SK-N-SH (cell line): ENCODE measurements around the gene PRKACA. TPM values are rescaled to one million over a fixed set of nuclear protein-coding genes. Genes with fewer than 3 reads are reported as not detected.

Experiments
- CTCF ChIA-PET: fragments of 300-600, 350-600 bp; formaldehyde crosslinking; extraction: SDS; loops from one replicate; lab custom pipeline; 2021; lab: Yijun Ruan, JAX
- POLR2A ChIA-PET: fragments of 350-600 bp; sonication (Branson Sonifier 250); formaldehyde crosslinking; extraction: SDS; loops from one replicate; lab custom pipeline; 2020; ENCODE audit warnings: antibody characterized with exemption, inconsistent platforms; lab: Yijun Ruan, JAX
- DNase-seq: peaks from one replicate; pipeline ENCODE4 v3.0.0; 2012
- H2AFZ ChIP-seq: fragments of 200-600 bp; sonication (generic); 2 replicates; pipeline ENCODE4 v1.8.1; 2016; ENCODE audit warnings: antibody characterized with exemption, mild to moderate bottlenecking, low read depth
- H3F3A ChIP-seq: fragments of 200-600 bp; sonication (generic); replicated peaks from 2 replicates; pipeline ENCODE3; 2016; ENCODE audit warnings: antibody characterized with exemption, mild to moderate bottlenecking; ENCODE audit not compliant: insufficient read depth
- H3K27ac ChIP-seq, 2 experiments: fragments of 200-500 bp in 1 of 2; fragments of 200-600 bp in 1 of 2; sonication (Bioruptor generic) in 1 of 2; sonication (generic), shearing (Covaris generic) in 1 of 2; 2 replicates each; pipeline versions ENCODE4 v1.5.1 to v1.6.1; 2014 to 2016; ENCODE audit warnings: low read depth in 2 of 2, inconsistent platforms in 1 of 2, low read length in 1 of 2, mild to moderate bottlenecking in 1 of 2, mixed read lengths in 1 of 2
- H3K27me3 ChIP-seq: fragments of 200-600 bp; sonication (generic), shearing (Covaris generic); 2 replicates; pipeline ENCODE4 v1.6.1; 2016; ENCODE audit warnings: mixed run types; ENCODE audit not compliant: insufficient read depth
- H3K36me3 ChIP-seq, 2 experiments: fragments of 200-500 bp in 1 of 2; fragments of 200-600 bp in 1 of 2; sonication (Bioruptor generic) in 1 of 2; sonication (generic) in 1 of 2; replicated peaks in 1 of 2; 2 replicates each; pipeline versions ENCODE3 to v1.5.1; 2014 to 2016; ENCODE audit warnings: low read length in 1 of 2, mild to moderate bottlenecking in 1 of 2; ENCODE audit not compliant: insufficient read depth in 2 of 2, control insufficient read depth in 1 of 2
- H3K4me1 ChIP-seq, 2 experiments: fragments of 200-500 bp in 1 of 2; fragments of 200-600 bp in 1 of 2; sonication (Bioruptor generic) in 1 of 2; sonication (generic), shearing (Covaris generic) in 1 of 2; 2 replicates each; pipeline versions ENCODE4 v1.5.1 to v1.6.1; 2014 to 2016; ENCODE audit warnings: low read depth in 1 of 2, low read length in 1 of 2, mixed run types in 1 of 2; ENCODE audit not compliant: insufficient read depth in 2 of 2, control insufficient read depth in 1 of 2
- H3K4me2 ChIP-seq: fragments of 200-600 bp; sonication (generic), shearing (Covaris generic); 2 replicates; pipeline ENCODE4 v1.6.1; 2017; ENCODE audit warnings: mixed run types
- H3K4me3 ChIP-seq, 2 experiments: fragments of 200-500 bp in 1 of 2; fragments of 200-600 bp in 1 of 2; sonication (Bioruptor generic) in 1 of 2; sonication (generic), shearing (Covaris generic) in 1 of 2; 2 replicates each; pipeline versions ENCODE4 v1.5.1 to v1.8.1; 2014 to 2016; ENCODE audit warnings: low read depth in 2 of 2, inconsistent platforms in 1 of 2, low read length in 1 of 2, mild to moderate bottlenecking in 1 of 2, mixed read lengths in 1 of 2, moderate library complexity in 1 of 2
- H3K79me2 ChIP-seq: fragments of 200-600 bp; sonication (generic); 2 replicates; pipeline ENCODE4 v1.8.1; 2017; ENCODE audit warnings: mild to moderate bottlenecking; ENCODE audit not compliant: insufficient read depth
- H3K9ac ChIP-seq: fragments of 200-600 bp; sonication (generic); 2 replicates; pipeline ENCODE4 v1.6.1; 2017; ENCODE audit warnings: mixed run types
- H3K9me2 ChIP-seq: fragments of 200-600 bp; sonication (generic); 2 replicates; pipeline ENCODE4 v1.6.1; 2017; ENCODE audit warnings: mixed run types
- H3K9me3 ChIP-seq: fragments of 200-600 bp; sonication (generic); 2 replicates; pipeline ENCODE4 v1.6.1; 2017; ENCODE audit warnings: mixed run types, mild to moderate bottlenecking, moderate library complexity
- H4K20me1 ChIP-seq: fragments of 200-600 bp; sonication (generic); 2 replicates; pipeline ENCODE4 v1.6.1; 2017; ENCODE audit warnings: mild to moderate bottlenecking, mixed run types; ENCODE audit not compliant: insufficient read depth
- FOXM1 ChIP-seq: IDR thresholded peaks from 2 replicates; pipeline ENCODE4 v1.4.0; 2012; ENCODE audit warnings: low read depth, mild to moderate bottlenecking
- MEF2A ChIP-seq: IDR thresholded peaks from 2 replicates; pipeline ENCODE4 v1.4.0; 2012; ENCODE audit warnings: low read depth, borderline replicate concordance
- MXI1 ChIP-seq: IDR thresholded peaks from 2 replicates; pipeline ENCODE4 v1.6.1; 2012; ENCODE audit warnings: mild to moderate bottlenecking, low read depth, low read length, improper control_type of control experiment
- NFIC ChIP-seq: IDR thresholded peaks from 2 replicates; pipeline ENCODE4 v1.4.0; 2012; ENCODE audit warnings: borderline replicate concordance
- NRF1 ChIP-seq: IDR thresholded peaks from 2 replicates; pipeline ENCODE4 v1.6.1; 2012; ENCODE audit warnings: low read depth, mild to moderate bottlenecking, low read length
- RXRA ChIP-seq: IDR thresholded peaks from 2 replicates; pipeline ENCODE4 v1.4.0; 2012; ENCODE audit warnings: low read depth, mild to moderate bottlenecking, borderline replicate concordance
- TAF1 ChIP-seq: IDR thresholded peaks from 2 replicates; pipeline ENCODE4 v1.6.1; 2012; ENCODE audit warnings: low read depth, mild to moderate bottlenecking, low read length, moderate library complexity, borderline replicate concordance
- WGBS: methylation state at CpG from one replicate; pipeline ENCODE4 v1.1.6; 2017; ENCODE audit warnings: low lambda C conversion rate; 5-methylcytosine and 5-hydroxymethylcytosine counted together
- polyA plus RNA-seq, 3 experiments: library from polyadenylated mRNA; depleted of rRNA; stranded (reverse); fragments of >200 nt; gene quantifications; 2 replicates each; pipeline ENCODE4 v1.2.3, GENCODE V29; 2012
- TF ChIP-seq, protein P1 (sequence below): IDR thresholded peaks from 2 replicates; pipeline ENCODE4 v1.4.0; 2012; ENCODE audit warnings: low read depth, borderline replicate concordance
- TF ChIP-seq, protein P2 (sequence below): fragments of 200-600 bp; sonication (generic); IDR thresholded peaks from 2 replicates; pipeline ENCODE4 v1.6.1; 2017; ENCODE audit warnings: antibody characterized with exemption, mild to moderate bottlenecking, moderate library complexity

The PRKACA gene
- polyA plus RNA-seq, 1 of the 3 experiments (the other 2 are of a cell fraction) = 48.4 TPM

DNA sequence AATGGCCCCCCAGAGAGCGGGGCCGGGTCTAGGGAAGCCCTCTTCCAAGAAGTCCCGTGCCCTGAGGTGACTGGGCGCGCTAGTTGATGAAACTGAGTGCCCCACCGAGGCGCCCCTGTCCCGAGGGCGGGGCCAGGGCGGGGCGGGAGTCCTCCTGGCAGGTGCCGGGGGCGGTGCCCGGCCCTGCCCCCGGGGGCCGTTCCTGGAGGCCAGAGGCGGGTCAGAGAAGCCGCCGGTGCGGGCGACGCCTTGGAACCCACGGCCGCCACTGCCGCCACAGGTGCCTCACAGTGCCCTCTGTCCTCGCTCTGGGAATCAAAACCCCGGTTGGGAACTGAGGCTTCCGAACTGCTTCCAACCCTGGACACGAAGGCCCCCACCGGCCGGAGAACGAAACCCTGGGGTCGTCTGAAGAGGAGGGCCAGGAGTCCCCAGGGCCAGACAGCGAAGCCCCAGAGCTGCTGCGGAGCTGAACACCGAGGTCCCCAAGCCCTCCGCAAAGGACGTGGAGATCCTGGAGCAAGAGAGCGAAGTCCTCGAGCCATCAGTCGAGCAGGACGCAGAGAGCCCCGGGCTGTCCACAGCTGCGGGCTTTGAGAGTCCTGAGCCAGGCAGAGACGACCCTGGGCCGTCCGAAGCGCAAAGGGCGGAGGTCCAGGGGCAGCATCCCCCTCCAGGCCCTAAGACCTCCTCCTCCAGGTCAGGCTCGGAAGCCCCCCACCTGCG, 44.9 kb downstream of the PRKACA start, which contains the start of gene MISP3:
Gene MISP3, plus strand, starts transcription at position 252 of the 726 bp plus-strand sequence. CDS start 524 bp downstream, outside the sequence.
- CTCF ChIA-PET = interaction anchor here (0.6 to 6.7 kb wide), 50 partner anchors 8 to 801 kb away, joined by 3 to 146 read pairs (median 5); partner anchors contain the start of genes ADGRE5, BRME1, C19orf67 and CC2D1A
- peak within 1 kb of the TSS; percentile 70 for H3K9ac ChIP-seq

DNA sequence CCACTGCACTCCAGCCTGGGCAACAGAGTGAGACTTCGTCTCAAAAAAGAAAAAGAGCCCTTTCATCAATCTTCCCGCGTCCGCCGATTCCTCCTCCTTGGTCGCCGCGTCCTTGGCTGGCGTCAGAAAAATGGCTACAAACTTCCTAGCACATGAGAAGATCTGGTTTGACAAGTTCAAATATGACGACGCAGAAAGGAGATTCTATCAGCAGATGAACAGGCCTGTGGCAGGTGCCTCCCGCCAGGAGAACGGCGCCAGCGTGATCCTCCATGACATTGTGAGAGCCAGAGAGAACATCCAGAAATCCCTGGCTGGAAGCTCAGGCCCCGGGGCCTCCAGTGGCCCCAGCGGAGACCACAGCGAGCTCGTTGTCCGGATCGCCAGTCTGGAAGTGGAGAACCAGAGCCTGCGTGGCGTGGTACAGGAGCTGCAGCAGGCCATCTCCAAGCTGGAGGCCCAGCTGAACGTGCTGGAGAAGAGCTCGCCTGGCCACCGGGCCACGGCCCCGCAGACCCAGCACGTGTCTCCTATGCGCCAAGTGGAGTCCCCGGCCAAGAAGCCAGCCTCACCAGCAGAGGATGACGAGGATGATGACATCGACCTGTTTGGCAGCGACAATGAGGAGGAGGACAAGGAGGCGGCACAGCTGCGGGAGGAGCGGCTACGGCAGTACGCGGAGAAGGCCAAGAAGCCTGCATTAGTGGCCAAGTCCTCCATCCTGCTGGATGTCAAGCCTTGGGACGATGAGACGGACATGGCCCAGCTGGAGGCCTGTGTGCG, 47.1 kb downstream of the PRKACA start:
- H3K27ac ChIP-seq = no peak overlapping the region
- H3F3A ChIP-seq = no peaks in the 10 kb centered on the region
- H3K4me2 ChIP-seq = no peak overlapping the region
- no peaks in the 10 kb centered on the region for H3K27me3 ChIP-seq
- H3K79me2 ChIP-seq = no peaks in the 10 kb centered on the region
- H3K4me3 ChIP-seq = no peak overlapping the region
- TF ChIP-seq NFIC = no peak
- TF ChIP-seq, protein P1, sequence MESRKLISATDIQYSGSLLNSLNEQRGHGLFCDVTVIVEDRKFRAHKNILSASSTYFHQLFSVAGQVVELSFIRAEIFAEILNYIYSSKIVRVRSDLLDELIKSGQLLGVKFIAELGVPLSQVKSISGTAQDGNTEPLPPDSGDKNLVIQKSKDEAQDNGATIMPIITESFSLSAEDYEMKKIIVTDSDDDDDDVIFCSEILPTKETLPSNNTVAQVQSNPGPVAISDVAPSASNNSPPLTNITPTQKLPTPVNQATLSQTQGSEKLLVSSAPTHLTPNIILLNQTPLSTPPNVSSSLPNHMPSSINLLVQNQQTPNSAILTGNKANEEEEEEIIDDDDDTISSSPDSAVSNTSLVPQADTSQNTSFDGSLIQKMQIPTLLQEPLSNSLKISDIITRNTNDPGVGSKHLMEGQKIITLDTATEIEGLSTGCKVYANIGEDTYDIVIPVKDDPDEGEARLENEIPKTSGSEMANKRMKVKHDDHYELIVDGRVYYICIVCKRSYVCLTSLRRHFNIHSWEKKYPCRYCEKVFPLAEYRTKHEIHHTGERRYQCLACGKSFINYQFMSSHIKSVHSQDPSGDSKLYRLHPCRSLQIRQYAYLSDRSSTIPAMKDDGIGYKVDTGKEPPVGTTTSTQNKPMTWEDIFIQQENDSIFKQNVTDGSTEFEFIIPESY = no peak
- TF ChIP-seq MEF2A = no peak
- TF ChIP-seq FOXM1 = no peak
- ChIA-PET POLR2A (interaction anchor here (1.0 kb wide), 1 partner anchor 64 kb away, joined by 3 read pairs; the partner anchor contains the start of gene RFX1), CTCF (interaction anchor here (0.6 to 6.7 kb wide), 16 partner anchors 11 to 410 kb away, joined by 3 to 146 read pairs (median 6); partner anchors contain the start of genes ASF1B, C19orf67, IL27RA and NANOS3)
- H3K36me3 ChIP-seq = no peaks in the 10 kb centered on the region
- H3K4me1 ChIP-seq = peaks cover 0 to 14% of the 10 kb centered on the region in 2 experiments; a peak in 1 of 4 replicates
- H3K9me2 ChIP-seq = no peaks in the 10 kb centered on the region
- 95% methylated on average over 32 of the region's 43 CpGs for WGBS
- H3K9me3 ChIP-seq = no peaks in the 10 kb centered on the region
- H2AFZ ChIP-seq = no peak overlapping the region
- no peak for DNase-seq
- H4K20me1 ChIP-seq = no peaks in the 10 kb centered on the region
- no peak overlapping the region for H3K9ac ChIP-seq

More for the DNA sequence above, 44.9 kb downstream of the PRKACA start, which contains the start of gene MISP3:
- TF ChIP-seq NRF1 = no peak
- TF ChIP-seq, protein P2, sequence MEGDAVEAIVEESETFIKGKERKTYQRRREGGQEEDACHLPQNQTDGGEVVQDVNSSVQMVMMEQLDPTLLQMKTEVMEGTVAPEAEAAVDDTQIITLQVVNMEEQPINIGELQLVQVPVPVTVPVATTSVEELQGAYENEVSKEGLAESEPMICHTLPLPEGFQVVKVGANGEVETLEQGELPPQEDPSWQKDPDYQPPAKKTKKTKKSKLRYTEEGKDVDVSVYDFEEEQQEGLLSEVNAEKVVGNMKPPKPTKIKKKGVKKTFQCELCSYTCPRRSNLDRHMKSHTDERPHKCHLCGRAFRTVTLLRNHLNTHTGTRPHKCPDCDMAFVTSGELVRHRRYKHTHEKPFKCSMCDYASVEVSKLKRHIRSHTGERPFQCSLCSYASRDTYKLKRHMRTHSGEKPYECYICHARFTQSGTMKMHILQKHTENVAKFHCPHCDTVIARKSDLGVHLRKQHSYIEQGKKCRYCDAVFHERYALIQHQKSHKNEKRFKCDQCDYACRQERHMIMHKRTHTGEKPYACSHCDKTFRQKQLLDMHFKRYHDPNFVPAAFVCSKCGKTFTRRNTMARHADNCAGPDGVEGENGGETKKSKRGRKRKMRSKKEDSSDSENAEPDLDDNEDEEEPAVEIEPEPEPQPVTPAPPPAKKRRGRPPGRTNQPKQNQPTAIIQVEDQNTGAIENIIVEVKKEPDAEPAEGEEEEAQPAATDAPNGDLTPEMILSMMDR = no peak
- TF ChIP-seq TAF1 = no peak
- no peak for TF ChIP-seq FOXM1
- TF ChIP-seq RXRA = no peak
- TF ChIP-seq MEF2A = no peak
- no peak for TF ChIP-seq MXI1
- Histone ChIP-seq H3K79me2 (no peaks in the 10 kb centered on the region), H3K4me3 (peak within 1 kb of the TSS; percentile 60 to 85), H3K4me1 (peaks cover 0 to 14% of the 10 kb centered on the region in 2 experiments; a peak in 1 of 4 replicates), H3K9me2 (no peaks in the 10 kb centered on the region), H2AFZ (peak within 1 kb of the TSS; percentile 99; the same call in 1 of the 2 replicates), H3K4me2 (peak within 1 kb of the TSS; percentile 93), H3K27ac (peak within 1 kb of the TSS; percentile 24 to 50; a peak in 3 of 4 replicates), H3K9me3 (no peaks in the 10 kb centered on the region), H3F3A (no peaks in the 10 kb centered on the region), H3K36me3 (no peaks in the 10 kb centered on the region), H4K20me1 (no peaks in the 10 kb centered on the region), H3K27me3 (no peaks in the 10 kb centered on the region)
- DNase-seq = peak; percentile 46
- WGBS = no CpG with 5 or more reads among the region's 51 CpGs
- POLR2A ChIA-PET = interaction anchor here (0.5 to 1.6 kb wide), 5 partner anchors 9 to 191 kb away, joined by 3 to 6 read pairs (median 3); no protein-coding TSS in a partner anchor
